Measurements from ENCODE around the gene RASD2. TPM values are rescaled to one million over a fixed set of nuclear protein-coding genes. Genes with fewer than 3 reads are reported as not detected.

RASD2 gene
- total RNA-seq, 2 donors from 2014 or later = 4.2 to 10.2 TPM

DNA sequence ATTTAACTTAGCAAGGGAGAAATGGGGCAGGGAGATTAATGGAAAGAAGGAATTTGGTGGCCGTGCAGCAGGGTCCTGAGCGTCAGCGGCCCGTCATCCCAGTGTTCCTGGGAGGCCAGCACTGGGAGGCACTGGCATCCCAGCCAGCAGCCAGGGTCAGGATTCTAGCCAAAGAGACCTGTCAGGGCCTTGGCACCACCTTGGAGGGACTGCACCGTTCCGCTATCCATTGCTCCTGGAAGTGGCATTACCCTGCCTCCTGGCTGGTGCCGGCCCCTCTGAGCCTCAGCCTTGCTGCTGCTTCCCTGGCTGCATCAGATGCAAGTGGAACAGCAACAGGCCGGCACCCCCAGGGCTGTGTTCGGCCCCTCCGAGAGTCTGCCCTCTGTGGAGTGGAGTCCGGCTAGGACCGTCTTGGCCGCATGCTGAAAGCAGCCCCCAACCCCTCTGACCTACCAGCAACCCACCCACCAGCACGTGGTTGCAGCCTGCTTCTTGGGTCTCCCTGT lies 30.1 kb downstream of the RASD2 start:
- no peak for DNase-seq
- Histone ChIP-seq H3K9me3 (no peaks in the 10 kb centered on the region), H3K4me1 (no peaks in the 10 kb centered on the region), H3K27me3 (no peaks in the 10 kb centered on the region), H3K4me3 (no peak overlapping the region), H3K36me3 (no peaks in the 10 kb centered on the region), H3K27ac (no peak overlapping the region), H3K9ac (ENCODE audit: low read depth in 2 of 2, low read length in 2 of 2) (no peak overlapping the region)
- intact Hi-C loops (cut with DNase I) = no loop called here
- TF ChIP-seq, protein P1, sequence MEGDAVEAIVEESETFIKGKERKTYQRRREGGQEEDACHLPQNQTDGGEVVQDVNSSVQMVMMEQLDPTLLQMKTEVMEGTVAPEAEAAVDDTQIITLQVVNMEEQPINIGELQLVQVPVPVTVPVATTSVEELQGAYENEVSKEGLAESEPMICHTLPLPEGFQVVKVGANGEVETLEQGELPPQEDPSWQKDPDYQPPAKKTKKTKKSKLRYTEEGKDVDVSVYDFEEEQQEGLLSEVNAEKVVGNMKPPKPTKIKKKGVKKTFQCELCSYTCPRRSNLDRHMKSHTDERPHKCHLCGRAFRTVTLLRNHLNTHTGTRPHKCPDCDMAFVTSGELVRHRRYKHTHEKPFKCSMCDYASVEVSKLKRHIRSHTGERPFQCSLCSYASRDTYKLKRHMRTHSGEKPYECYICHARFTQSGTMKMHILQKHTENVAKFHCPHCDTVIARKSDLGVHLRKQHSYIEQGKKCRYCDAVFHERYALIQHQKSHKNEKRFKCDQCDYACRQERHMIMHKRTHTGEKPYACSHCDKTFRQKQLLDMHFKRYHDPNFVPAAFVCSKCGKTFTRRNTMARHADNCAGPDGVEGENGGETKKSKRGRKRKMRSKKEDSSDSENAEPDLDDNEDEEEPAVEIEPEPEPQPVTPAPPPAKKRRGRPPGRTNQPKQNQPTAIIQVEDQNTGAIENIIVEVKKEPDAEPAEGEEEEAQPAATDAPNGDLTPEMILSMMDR (IDR thresholded peaks at IDR 0.05) = no peak

DNA sequence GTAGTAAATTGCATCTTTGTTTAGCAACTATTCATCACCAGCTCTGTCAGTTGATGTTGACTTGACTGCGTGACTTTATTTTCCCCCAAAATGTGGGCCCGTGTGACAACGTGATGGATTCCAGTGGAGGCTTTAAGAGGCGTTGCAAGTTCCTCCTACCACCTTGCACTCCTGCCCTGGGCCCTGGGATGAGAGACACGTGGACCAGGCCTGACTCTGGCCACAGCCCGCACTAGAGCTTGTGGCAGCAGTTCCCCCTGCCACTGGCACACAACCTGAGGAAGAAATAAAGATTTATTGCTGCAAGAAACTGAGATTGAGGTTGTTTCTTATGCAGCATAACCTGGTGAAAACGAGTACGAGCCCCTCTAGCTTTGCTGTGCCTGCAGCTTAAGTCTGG lies 31.9 kb downstream of the RASD2 start:
- H3K27ac ChIP-seq = no peak overlapping the region
- H3K36me3 ChIP-seq = no peaks in the 10 kb centered on the region
- H3K4me1 ChIP-seq = no peaks in the 10 kb centered on the region
- H3K4me3 ChIP-seq = no peak overlapping the region
- intact Hi-C loops (cut with DNase I) = no loop called here
- no peaks in the 10 kb centered on the region for H3K27me3 ChIP-seq
- no peak overlapping the region for H3K9ac ChIP-seq (ENCODE audit: low read depth in 2 of 2, low read length in 2 of 2)
- no peaks in the 10 kb centered on the region for H3K9me3 ChIP-seq
- TF ChIP-seq, protein P1 (IDR thresholded peaks at IDR 0.05) = no peak
- DNase-seq = no peak

DNA sequence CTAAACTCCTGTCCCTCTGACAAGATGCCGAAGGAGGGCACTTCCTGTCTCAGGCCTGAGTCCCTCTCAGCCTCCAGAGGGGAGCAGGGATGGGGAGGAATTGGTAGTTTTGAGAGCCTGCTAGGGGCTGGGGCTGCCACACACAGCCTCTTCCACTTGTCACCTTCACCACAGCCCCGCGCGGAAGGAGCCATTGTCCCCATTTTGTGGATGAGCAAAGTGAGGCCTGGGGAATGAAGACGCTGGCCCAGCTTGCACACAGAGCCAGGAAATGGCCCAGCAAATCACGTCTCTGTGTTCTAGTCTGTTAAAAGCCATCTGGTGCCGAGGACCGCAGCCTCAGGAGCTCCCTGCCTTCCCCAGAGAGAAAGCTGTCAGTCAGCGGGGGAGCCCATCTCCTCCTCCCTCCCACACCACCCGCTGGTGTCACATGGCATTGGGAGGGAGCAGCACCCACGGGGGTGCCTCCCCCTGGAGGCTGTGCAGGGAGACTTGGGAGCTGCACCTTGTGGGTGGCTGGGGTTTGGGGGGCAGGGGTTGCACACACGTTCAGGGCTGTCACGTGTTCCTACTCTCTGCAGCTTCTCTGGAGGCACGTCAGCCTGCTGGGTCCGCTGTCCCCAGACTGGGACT lies 34.6 kb downstream of the RASD2 start:
- Histone ChIP-seq H3K9me3 (no peaks in the 10 kb centered on the region), H3K9ac (ENCODE audit: low read depth in 2 of 2, low read length in 2 of 2) (no peak overlapping the region), H3K4me1 (no peaks in the 10 kb centered on the region), H3K27ac (no peak overlapping the region), H3K36me3 (no peaks in the 10 kb centered on the region), H3K4me3 (no peak overlapping the region), H3K27me3 (no peaks in the 10 kb centered on the region)
- intact Hi-C loops (cut with DNase I) = no loop called here
- TF ChIP-seq, protein P1 (IDR thresholded peaks at IDR 0.05) = no peak
- no peak for DNase-seq

DNA sequence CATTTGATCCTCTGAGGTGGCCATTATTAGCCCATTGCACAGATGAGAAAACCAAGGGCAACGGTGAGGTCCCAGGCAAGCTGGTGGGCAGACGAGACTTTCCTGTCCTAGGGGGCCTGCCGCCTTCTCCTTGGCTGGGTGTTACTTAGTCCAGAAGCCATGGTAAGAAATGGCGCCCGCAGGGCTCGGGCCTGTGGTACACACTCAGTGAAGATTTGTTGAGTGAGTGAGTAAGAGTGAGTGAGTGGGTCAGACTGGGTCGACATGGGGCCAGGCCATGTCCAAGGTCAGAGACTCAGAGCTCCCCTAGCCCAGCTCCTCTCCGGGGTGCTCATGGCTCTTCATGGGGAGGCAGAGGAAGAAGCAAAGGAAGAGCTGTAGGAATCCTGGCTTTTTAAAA lies 36.0 kb downstream of the RASD2 start:
- intact Hi-C loops (cut with DNase I) = no loop called here
- no peaks in the 10 kb centered on the region for H3K4me1 ChIP-seq
- no peak overlapping the region for H3K27ac ChIP-seq
- no peaks in the 10 kb centered on the region for H3K27me3 ChIP-seq
- H3K9ac ChIP-seq (ENCODE audit: low read depth in 2 of 2, low read length in 2 of 2) = no peak overlapping the region
- no peaks in the 10 kb centered on the region for H3K36me3 ChIP-seq
- no peak overlapping the region for H3K4me3 ChIP-seq
- H3K9me3 ChIP-seq = no peaks in the 10 kb centered on the region
- DNase-seq = no peak
- TF ChIP-seq, protein P1 (IDR thresholded peaks at IDR 0.05) = no peak

DNA sequence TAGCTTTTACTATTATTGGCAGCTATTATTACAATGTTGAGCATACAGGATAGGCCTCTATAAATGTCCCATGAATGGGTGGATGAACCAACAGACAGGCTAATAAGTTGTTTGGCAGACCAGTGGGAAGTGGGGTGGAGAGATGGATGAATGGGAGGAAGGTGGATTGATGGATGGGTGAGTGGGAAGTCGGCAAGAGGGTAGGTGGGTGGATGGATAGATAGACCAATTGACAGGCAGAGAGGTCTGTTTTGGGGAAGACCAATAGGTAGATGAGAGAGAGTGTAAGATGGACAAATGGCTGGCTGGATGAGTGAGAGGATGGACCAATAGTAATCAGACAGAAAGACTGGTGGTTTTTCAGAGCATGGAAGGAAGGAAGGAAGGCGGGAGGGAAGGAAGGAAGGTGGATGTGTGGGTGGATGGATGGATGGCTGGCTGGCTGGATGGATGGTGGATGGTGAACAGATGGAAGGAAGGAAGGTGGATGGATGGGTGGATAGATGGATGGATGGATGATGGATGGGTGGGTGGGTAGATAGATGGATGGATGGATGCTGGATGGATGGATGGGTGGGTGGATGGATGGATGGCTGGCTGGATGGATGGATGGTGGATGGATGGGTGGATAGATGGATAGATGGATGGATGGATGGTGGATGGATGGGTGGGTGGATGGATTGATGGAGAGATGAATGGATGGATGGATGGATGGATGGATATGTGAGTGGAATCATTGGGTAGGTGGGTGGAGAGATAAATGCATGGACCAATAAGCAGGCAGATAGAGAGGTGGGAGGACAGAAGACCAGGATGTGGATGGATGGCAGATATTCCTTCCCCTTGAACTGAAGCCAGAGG lies 37.4 kb downstream of the RASD2 start:
- H3K27me3 ChIP-seq = no peaks in the 10 kb centered on the region
- TF ChIP-seq, protein P1 (IDR thresholded peaks at IDR 0.05) = no peak
- DNase-seq = no peak
- intact Hi-C loops (cut with DNase I) = no loop called here
- H3K36me3 ChIP-seq = no peaks in the 10 kb centered on the region
- no peak overlapping the region for H3K27ac ChIP-seq
- H3K4me3 ChIP-seq = no peak overlapping the region
- H3K4me1 ChIP-seq = no peaks in the 10 kb centered on the region
- no peak overlapping the region for H3K9ac ChIP-seq (ENCODE audit: low read depth in 2 of 2, low read length in 2 of 2)
- H3K9me3 ChIP-seq = no peaks in the 10 kb centered on the region
